ENCODE results near the gene VPS33A.

- TF ChIP-seq POLR2A (IDR thresholded peaks at IDR 0.05) (no peak), CTCF (IDR thresholded peaks at IDR 0.05) (no peak)
Observed at GRCh38 chr12:122297494-122297893, 31.2 kb upstream of the VPS33A start.
